MM.1S (cell line): ENCODE data around the gene MEG3.

Experiments used
- DNase-seq: peaks from one replicate; pipeline ENCODE4 v3.0.0-alpha.2; 2015
- H2AFZ ChIP-seq: fragments of 300-600 bp; sonication (generic); 2 replicates; pipeline ENCODE4 v1.6.0; 2016; ENCODE audit warnings: antibody characterized with exemption, low read length
- H3F3A ChIP-seq: fragments of 300-600 bp; sonication (generic); 2 replicates; pipeline ENCODE4 v1.6.1; 2016; ENCODE audit warnings: mild to moderate bottlenecking, antibody characterized with exemption, low read length, moderate library complexity, mixed read lengths; ENCODE audit not compliant: insufficient read depth
- H3K27ac ChIP-seq: fragments of 300-600 bp; sonication (generic); 2 replicates; pipeline ENCODE4 v1.5.1; 2016; ENCODE audit warnings: mild to moderate bottlenecking, low read length
- H3K27me3 ChIP-seq: fragments of 300-600 bp; sonication (generic); replicated peaks from 2 replicates; pipeline ENCODE4 v1.6.0; 2016; ENCODE audit warnings: low read length; ENCODE audit not compliant: insufficient read depth
- H3K36me3 ChIP-seq: fragments of 300-600 bp; sonication (generic); replicated peaks from 2 replicates; pipeline ENCODE4 v1.6.1; 2016; ENCODE audit warnings: mild to moderate bottlenecking, low read length, mixed read lengths; ENCODE audit not compliant: insufficient read depth
- H3K4me1 ChIP-seq: fragments of 300-600 bp; sonication (generic); 2 replicates; pipeline ENCODE4 v1.6.1; 2016; ENCODE audit warnings: low read length, mixed read lengths
- H3K4me2 ChIP-seq: fragments of 300-600 bp; sonication (generic); 2 replicates; pipeline ENCODE4 v1.6.0; 2016; ENCODE audit warnings: low read depth, low read length
- H3K4me3 ChIP-seq: fragments of 300-600 bp; sonication (generic); 2 replicates; pipeline ENCODE4 v1.5.1; 2016; ENCODE audit warnings: low read length, mixed read lengths
- H3K79me2 ChIP-seq: fragments of 300-600 bp; sonication (generic); 2 replicates; pipeline ENCODE4 v1.6.1; 2016; ENCODE audit warnings: mixed run types, low read length, mixed read lengths
- H3K9ac ChIP-seq: fragments of 300-600 bp; sonication (generic); 2 replicates; pipeline ENCODE4 v1.6.1; 2016; ENCODE audit warnings: low read length, mixed read lengths
- H3K9me2 ChIP-seq: fragments of 300-600 bp; sonication (generic); replicated peaks from 2 replicates; pipeline ENCODE4 v1.6.1; 2016; ENCODE audit warnings: mild to moderate bottlenecking, low read length, mixed read lengths; ENCODE audit not compliant: insufficient read depth
- H3K9me3 ChIP-seq: fragments of 300-600 bp; sonication (generic); replicated peaks from 2 replicates; pipeline ENCODE4 v1.6.1; 2016; ENCODE audit warnings: mild to moderate bottlenecking, low read length, mixed read lengths; ENCODE audit not compliant: insufficient read depth
- H4K20me1 ChIP-seq: fragments of 300-600 bp; sonication (generic); 2 replicates; pipeline ENCODE4 v1.6.1; 2016; ENCODE audit warnings: mild to moderate bottlenecking, low read length, moderate library complexity, mixed read lengths; ENCODE audit not compliant: insufficient read depth
- CTCF ChIP-seq: fragments of 300-600 bp; sonication (generic); IDR thresholded peaks from 2 replicates; pipeline ENCODE4 v1.5.1; 2016; ENCODE audit warnings: antibody characterized with exemption, low read length, mixed read lengths
- EZH2 ChIP-seq: fragments of 300-600 bp; sonication (generic); optimal IDR thresholded peaks from 2 replicates; pipeline ENCODE3; 2017; ENCODE audit warnings: low read depth, mild to moderate bottlenecking, antibody characterized with exemption, low read length, mixed read lengths
- EZH2phosphoT487 ChIP-seq: fragments of 300-600 bp; sonication (generic); IDR thresholded peaks from 2 replicates; pipeline ENCODE4 v1.6.1; 2018; ENCODE audit warnings: antibody characterized with exemption, low read length

MEG3 gene

GRCh38 chr14:100840286-100841065 lies 14.6 kb downstream of the MEG3 start:
- Histone ChIP-seq H3K9ac (no peak overlapping the region), H2AFZ (no peak overlapping the region), H3F3A (no peaks in the 10 kb centered on the region), H3K4me3 (no peak overlapping the region), H3K36me3 (no peaks in the 10 kb centered on the region), H4K20me1 (no peaks in the 10 kb centered on the region), H3K27me3 (peaks cover 69% of the 10 kb centered on the region), H3K9me3 (no peaks in the 10 kb centered on the region), H3K4me1 (no peaks in the 10 kb centered on the region), H3K27ac (no peak overlapping the region), H3K4me2 (no peak overlapping the region), H3K9me2 (no peaks in the 10 kb centered on the region), H3K79me2 (no peaks in the 10 kb centered on the region)
- DNase-seq, result no peak
- no peak for TF ChIP-seq EZH2phosphoT487
- no peak for TF ChIP-seq EZH2
- TF ChIP-seq CTCF, result no peak

GRCh38 chr14:100841066-100841760 lies 15.3 kb downstream of the MEG3 start:
- Histone ChIP-seq H2AFZ (no peak overlapping the region), H3K4me3 (no peak overlapping the region), H3K36me3 (no peaks in the 10 kb centered on the region), H3K4me2 (no peak overlapping the region), H3K27me3 (peaks cover 69% of the 10 kb centered on the region), H3K9me2 (no peaks in the 10 kb centered on the region), H3K4me1 (no peaks in the 10 kb centered on the region), H3K79me2 (no peaks in the 10 kb centered on the region), H3K27ac (no peak overlapping the region), H3K9ac (no peak overlapping the region), H3F3A (no peaks in the 10 kb centered on the region), H3K9me3 (no peaks in the 10 kb centered on the region), H4K20me1 (no peaks in the 10 kb centered on the region)
- DNase-seq, result no peak
- TF ChIP-seq CTCF (no peak), EZH2phosphoT487 (no peak), EZH2 (no peak)

- no peak overlapping the region for H2AFZ ChIP-seq
- H3K9me2 ChIP-seq, result no peaks in the 10 kb centered on the region
- H3K36me3 ChIP-seq, result no peaks in the 10 kb centered on the region
- H3K4me3 ChIP-seq, result no peak overlapping the region
- TF ChIP-seq EZH2phosphoT487, result no peak
- TF ChIP-seq CTCF, result no peak
- TF ChIP-seq EZH2, result no peak
- H3K9me3 ChIP-seq, result no peaks in the 10 kb centered on the region
- H3K9ac ChIP-seq, result no peak overlapping the region
- no peaks in the 10 kb centered on the region for H4K20me1 ChIP-seq
- DNase-seq, result no peak
- no peak overlapping the region for H3K4me2 ChIP-seq
- no peaks in the 10 kb centered on the region for H3K4me1 ChIP-seq
- H3K27ac ChIP-seq, result no peak overlapping the region
- peaks cover 68% of the 10 kb centered on the region for H3K27me3 ChIP-seq
- no peaks in the 10 kb centered on the region for H3K79me2 ChIP-seq
- no peaks in the 10 kb centered on the region for H3F3A ChIP-seq
These were observed 16.0 kb downstream of the MEG3 start for GRCh38 chr14:100841761-100842403.
